Colonic mucosa (tissue), 4 donors: ENCODE data around the gene FYCO1. TPM values are rescaled to one million over a fixed set of nuclear protein-coding genes. Genes with fewer than 3 reads are reported as not detected.

Experiments
- DNase-seq: peaks from one replicate; pipeline ENCODE4 v3.0.0-alpha.2; 2020
- H3K27ac ChIP-seq: fragments of 200-600 bp; one replicate; pipeline ENCODE4 v1.8.0; 2021
- H3K27me3 ChIP-seq: fragments of 200-600 bp; one replicate; pipeline ENCODE4 v1.8.0; 2021
- H3K36me3 ChIP-seq: fragments of 200-600 bp; one replicate; pipeline ENCODE4 v1.8.0; 2021
- H3K4me1 ChIP-seq: fragments of 200-600 bp; one replicate; pipeline ENCODE4 v1.8.0; 2021; ENCODE audit warnings: mild to moderate bottlenecking
- H3K4me3 ChIP-seq: fragments of 200-600 bp; one replicate; pipeline ENCODE4 v1.8.0; 2021
- H3K9ac ChIP-seq, 2 donors: one replicate each; pipeline ENCODE4 v1.7.0; 2013; ENCODE audit warnings: control low read depth in 2 of 2, low read depth in 2 of 2, low read length in 2 of 2
- H3K9me3 ChIP-seq: fragments of 200-600 bp; one replicate; pipeline ENCODE4 v1.8.0; 2021
- CTCF ChIP-seq: fragments of 200-600 bp; IDR thresholded peaks from one replicate; pipeline ENCODE4 v1.8.0; 2022; ENCODE audit warnings: antibody characterized with exemption, mild to moderate bottlenecking
- intact Hi-C: fragments of 100-400 bp; cut with DNase I; formaldehyde crosslinking; loops from one replicate; pipeline ENCODE4 v1.14.1; 2022
- total RNA-seq, 2 donors: library from RNA; stranded (reverse); fragmentation: NEBNext Ultra II Directional in 1 of 2; extraction: Animal tissue kit (Norgen Biotek cat#: 25700) in 1 of 2; gene quantifications; one replicate each; pipeline ENCODE4 v1.2.1, GENCODE V29; 2021
- donor health status: healthy.
- donor health status: DM: no; HTN: no; CAD: no.
- donor health status: DM: no; HTN: no; CAD: no.

Gene FYCO1
- total RNA-seq, 2 donors from 2014 or later, result 21.7 to 30.8 TPM

GRCh38 chr3:45949432-45949831 is 46.2 kb downstream of the FYCO1 start:
- no peaks in the 10 kb centered on the region for H3K9me3 ChIP-seq
- H3K27me3 ChIP-seq, result no peaks in the 10 kb centered on the region
- DNase-seq, result no peak
- no peak overlapping the region for H3K4me3 ChIP-seq
- peaks cover 18% of the 10 kb centered on the region for H3K36me3 ChIP-seq
- TF ChIP-seq CTCF, result no peak
- H3K27ac ChIP-seq, result no peak overlapping the region
- intact Hi-C loops, result no loop called here
- H3K9ac ChIP-seq, result no peak overlapping the region
- no peaks in the 10 kb centered on the region for H3K4me1 ChIP-seq

GRCh38 chr3:45948881-45949280 is 46.7 kb downstream of the FYCO1 start:
- no peak for DNase-seq
- Histone ChIP-seq H3K27ac (no peak overlapping the region), H3K9me3 (no peaks in the 10 kb centered on the region), H3K9ac (no peak overlapping the region), H3K27me3 (no peaks in the 10 kb centered on the region), H3K4me3 (no peak overlapping the region), H3K36me3 (peaks cover 13% of the 10 kb centered on the region), H3K4me1 (no peaks in the 10 kb centered on the region)
- TF ChIP-seq CTCF, result no peak
- intact Hi-C loops, result no loop called here

- no peak for TF ChIP-seq CTCF
- H3K27me3 ChIP-seq, result no peaks in the 10 kb centered on the region
- peaks cover 7% of the 10 kb centered on the region for H3K36me3 ChIP-seq
- H3K9ac ChIP-seq, result no peak overlapping the region
- no peak for DNase-seq
- no peaks in the 10 kb centered on the region for H3K9me3 ChIP-seq
- no peaks in the 10 kb centered on the region for H3K4me1 ChIP-seq
- no peak overlapping the region for H3K27ac ChIP-seq
- intact Hi-C loops, result no loop called here
- no peak overlapping the region for H3K4me3 ChIP-seq
Observed at GRCh38 chr3:45948311-45948781, 47.3 kb downstream of the FYCO1 start.

GRCh38 chr3:45947361-45947760 is 48.3 kb downstream of the FYCO1 start:
- peaks cover 7% of the 10 kb centered on the region for H3K36me3 ChIP-seq
- H3K9ac ChIP-seq, result no peak overlapping the region
- H3K27me3 ChIP-seq, result no peaks in the 10 kb centered on the region
- H3K4me1 ChIP-seq, result no peaks in the 10 kb centered on the region
- TF ChIP-seq CTCF, result no peak
- no peak overlapping the region for H3K4me3 ChIP-seq
- H3K9me3 ChIP-seq, result no peaks in the 10 kb centered on the region
- DNase-seq, result no peak
- intact Hi-C loops, result no loop called here
- H3K27ac ChIP-seq, result no peak overlapping the region

- H3K36me3 ChIP-seq, result peaks cover 7% of the 10 kb centered on the region
- H3K9me3 ChIP-seq, result no peaks in the 10 kb centered on the region
- intact Hi-C loops, result no loop called here
- TF ChIP-seq CTCF, result no peak
- no peak overlapping the region for H3K9ac ChIP-seq
- H3K4me1 ChIP-seq, result no peaks in the 10 kb centered on the region
- H3K27me3 ChIP-seq, result no peaks in the 10 kb centered on the region
- H3K4me3 ChIP-seq, result no peak overlapping the region
- H3K27ac ChIP-seq, result no peak overlapping the region
- DNase-seq, result no peak
Observed at GRCh38 chr3:45946875-45947274, 48.7 kb downstream of the FYCO1 start.

GRCh38 chr3:45946307-45946706 is 49.3 kb downstream of the FYCO1 start:
- no peak for DNase-seq
- Histone ChIP-seq H3K36me3 (peaks cover 1% of the 10 kb centered on the region), H3K4me1 (no peaks in the 10 kb centered on the region), H3K27me3 (no peaks in the 10 kb centered on the region), H3K4me3 (no peak overlapping the region), H3K27ac (no peak overlapping the region), H3K9ac (no peak overlapping the region), H3K9me3 (no peaks in the 10 kb centered on the region)
- intact Hi-C loops, result no loop called here
- no peak for TF ChIP-seq CTCF
